Stimulated activated CD4-positive, alpha-beta T cell treated with anti-CD3 and anti-CD28 coated beads, Interleukin-2, amount 100 ng/mL, for 24 hours (primary cell): ENCODE results near the gene AQP5.
"Not testable (repeated sequence)": the region's sequence is repeated elsewhere in the genome, so short reads cannot be mapped to it uniquely, and the experiment has no call there.

Source experiments
- DNase-seq, 2 donors: peaks; one replicate each; pipeline ENCODE4 v3.0.0-alpha.2; 2020

Gene AQP5

GRCh38 chr12:49983892-49984291 lies 22.2 kb downstream of the AQP5 start:
- DNase-seq, result no peak

DNA sequence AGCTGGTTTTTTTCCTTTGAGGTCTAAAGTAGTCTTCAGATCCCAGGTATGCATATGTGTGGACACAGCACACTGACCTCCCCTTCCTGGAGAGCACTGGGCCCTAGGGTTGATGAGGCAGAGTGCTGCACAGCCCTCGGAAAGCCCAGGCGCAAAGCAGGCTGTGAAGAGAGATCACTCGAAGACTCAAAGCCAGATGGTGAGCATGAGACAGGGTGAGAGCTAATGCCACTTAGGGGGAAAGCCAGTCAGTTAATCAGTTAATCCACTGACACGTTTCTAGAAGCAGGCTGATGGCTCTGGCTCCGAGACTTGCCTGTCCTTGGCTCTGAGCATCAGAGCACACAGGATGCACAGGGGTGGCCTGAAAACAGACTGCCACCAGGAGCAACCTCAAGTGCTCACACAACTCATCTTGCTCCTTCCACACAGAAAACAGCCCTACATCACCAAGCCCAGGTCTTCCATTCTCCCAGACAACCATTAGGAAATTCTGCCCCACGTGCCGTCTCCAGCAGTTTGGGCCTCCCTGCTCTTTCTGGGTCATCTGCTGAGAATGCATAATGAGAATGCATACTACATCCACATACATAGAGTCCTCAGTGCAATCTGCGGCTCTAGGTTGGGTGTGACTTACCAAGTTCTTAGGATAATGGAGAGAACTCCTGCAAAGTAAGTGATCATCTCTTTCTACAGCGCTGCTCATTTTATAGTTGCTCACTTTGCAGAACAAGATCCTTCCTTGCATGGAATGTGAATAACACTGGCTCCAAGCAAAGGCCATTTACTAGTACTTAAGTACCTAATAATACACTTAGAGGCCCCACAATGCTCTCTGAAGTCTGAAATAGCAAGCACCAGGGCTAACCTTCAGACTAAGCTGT lies 23.0 kb downstream of the AQP5 start:
- DNase-seq, result no peak

DNA sequence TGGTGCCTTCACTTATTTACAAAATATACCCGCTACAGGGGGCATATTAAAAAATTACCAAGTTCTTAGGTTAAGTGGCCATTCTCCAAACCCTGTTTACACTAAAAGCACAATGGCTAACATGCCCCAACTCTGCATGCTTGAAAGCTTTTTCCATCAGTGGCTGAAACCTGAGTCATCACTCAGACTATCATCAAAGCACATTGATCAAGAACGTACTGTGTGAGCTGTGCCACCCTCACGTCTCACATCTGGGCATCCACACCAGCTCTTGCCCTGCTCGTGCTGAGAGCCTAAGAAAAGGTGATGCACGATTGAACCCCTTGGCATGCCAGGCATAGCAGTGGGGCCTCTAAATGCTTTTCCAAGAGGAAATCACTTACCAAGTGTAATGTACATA lies 24.3 kb downstream of the AQP5 start:
- DNase-seq, result no peak

DNA sequence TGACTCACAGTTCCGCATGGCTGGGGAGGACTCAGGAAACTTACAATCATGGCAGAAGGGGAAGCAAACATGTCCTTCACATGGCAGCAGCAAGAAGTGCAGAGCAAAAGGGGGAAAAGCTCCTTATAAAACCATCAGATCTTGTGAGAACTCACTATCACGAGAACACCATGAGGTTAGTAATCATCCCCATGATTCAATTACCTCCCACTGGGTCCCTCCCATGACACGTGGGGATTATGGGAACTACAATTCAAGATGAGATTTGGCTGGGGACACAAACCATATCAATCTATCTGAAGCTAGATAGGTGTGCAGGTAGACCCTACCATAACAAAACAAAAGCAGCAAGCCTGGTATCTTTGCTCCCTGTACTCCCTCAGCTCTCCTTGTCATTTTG lies 24.8 kb downstream of the AQP5 start:
- not testable (repeated sequence) for DNase-seq

- DNase-seq, result no peak
Observed at GRCh38 chr12:49987625-49988303, 26.1 kb downstream of the AQP5 start.

GRCh38 chr12:49989400-49989799 lies 27.7 kb downstream of the AQP5 start:
- DNase-seq, result not testable (repeated sequence)

DNA sequence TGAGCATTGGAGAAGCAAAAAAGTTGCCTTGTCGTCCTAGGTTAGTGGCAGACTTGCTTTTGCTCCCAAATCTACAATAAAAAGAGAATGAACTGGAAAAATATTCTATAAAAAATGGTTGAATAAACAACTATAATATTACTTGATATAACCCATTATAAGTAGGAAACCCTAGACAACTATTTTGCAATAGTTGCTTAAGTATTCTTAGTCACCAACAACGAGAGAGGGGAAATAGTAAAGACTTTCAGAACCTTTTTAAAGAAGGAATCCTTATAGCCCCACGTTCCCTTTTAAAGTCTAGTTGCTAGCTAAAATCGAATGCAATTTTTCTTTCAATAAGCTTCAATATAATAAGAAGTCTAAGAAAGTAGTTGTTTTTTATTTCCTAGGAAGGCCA lies 28.6 kb downstream of the AQP5 start:
- no peak for DNase-seq

- DNase-seq, result no peak
Observed at GRCh38 chr12:49998453-49998852, 36.8 kb downstream of the AQP5 start.

- DNase-seq, result no peak
Observed at GRCh38 chr12:50003595-50003994, 41.9 kb downstream of the AQP5 start.

DNA sequence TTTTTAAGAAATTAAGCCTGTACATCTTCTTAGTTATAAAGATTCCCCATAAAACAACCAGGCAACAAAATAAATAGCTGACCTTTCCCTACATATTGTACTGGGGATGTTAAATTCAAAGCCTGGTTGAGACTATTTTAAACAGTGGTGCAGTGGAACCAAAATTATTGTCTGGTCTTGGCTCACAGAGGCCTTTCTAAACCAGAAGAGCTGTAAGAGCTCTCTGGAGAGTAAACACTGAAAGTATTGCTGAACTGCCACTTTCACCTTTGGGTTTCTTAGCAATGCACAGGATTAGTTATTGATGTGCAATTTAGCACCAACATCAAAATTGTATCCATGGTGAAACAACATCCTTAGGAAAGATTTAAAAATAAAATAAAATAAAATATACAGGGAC lies 43.0 kb downstream of the AQP5 start:
- DNase-seq, result no peak

- no peak for DNase-seq
Observed at GRCh38 chr12:50005175-50005574, 43.5 kb downstream of the AQP5 start.

- no peak for DNase-seq
Observed at GRCh38 chr12:50006280-50006679, 44.6 kb downstream of the AQP5 start.

GRCh38 chr12:50006754-50007442 lies 45.2 kb downstream of the AQP5 start:
- no peak for DNase-seq

GRCh38 chr12:50013361-50014147 lies 51.9 kb downstream of the AQP5 start:
- DNase-seq, result no peak

DNA sequence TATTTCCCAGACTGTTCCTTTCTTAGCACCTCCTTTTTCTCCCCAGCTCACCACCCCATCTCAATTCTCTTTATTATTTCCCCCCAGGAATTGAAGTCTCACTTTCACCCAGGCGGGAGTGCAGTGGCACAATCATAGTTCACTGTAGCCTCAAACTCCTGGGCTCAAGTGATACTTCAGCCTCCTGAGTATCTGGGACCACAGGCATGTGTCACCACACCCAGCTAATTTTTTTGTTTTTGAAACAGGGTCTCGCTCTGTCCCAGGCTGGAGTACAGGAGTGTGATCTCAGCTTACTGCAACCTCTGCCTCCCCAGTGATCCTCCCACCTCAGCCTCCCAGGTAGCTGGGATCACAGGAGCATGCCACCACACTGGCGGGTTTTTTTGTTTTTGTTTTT lies 52.7 kb downstream of the AQP5 start:
- DNase-seq, result no peak
